Vagina (tissue), 2 donors: Measurements from ENCODE around the gene NAA10.

Source experiments
- CTCF ChIP-seq, 3 experiments: fragments of 450-650 bp in 2 of 3; fragments of 200-600 bp in 1 of 3; sonication (generic) in 1 of 3; IDR thresholded peaks; one replicate each; pipeline ENCODE4 v1.5.1; 2017 to 2019; ENCODE audit warnings: antibody characterized with exemption in 3 of 3, mild to moderate bottlenecking in 2 of 3, moderate library complexity in 2 of 3
- POLR2A ChIP-seq, 2 donors: fragments of 450-650 bp; IDR thresholded peaks; one replicate each; pipeline ENCODE4 v1.6.1; 2017; ENCODE audit warnings: antibody characterized with exemption in 2 of 2, mild to moderate bottlenecking in 2 of 2, moderate library complexity in 2 of 2
- POLR2AphosphoS5 ChIP-seq, 2 donors: sonication (generic); formaldehyde crosslinking; IDR thresholded peaks; one replicate each; pipeline ENCODE4 v1.9.0; 2017; ENCODE audit warnings: antibody characterized with exemption in 2 of 2, mild to moderate bottlenecking in 2 of 2, low read depth in 1 of 2; ENCODE audit not compliant: insufficient read depth in 1 of 2

- TF ChIP-seq POLR2AphosphoS5 (IDR thresholded peaks at IDR 0.05; ENCODE audit: insufficient read depth in 1 of 2, low read depth in 1 of 2) (no peak), CTCF (IDR thresholded peaks at IDR 0.05) (no peak), POLR2A (IDR thresholded peaks at IDR 0.05) (no peak)
These were observed 48.6 kb downstream of the NAA10 start, which contains the start of gene L1CAM for GRCh38 chrX:153885968-153886903.
